Nephron (organoid): ENCODE results near the gene EFCAB13.

Source experiments
- H3K27ac Mint-ChIP-seq, 3 experiments: 2 replicates each; pipeline ENCODE4 v1.8.0; 2020; ENCODE audit warnings: mixed read lengths in 3 of 3, mild to moderate bottlenecking in 2 of 3, moderate library complexity in 1 of 3
- H3K27me3 Mint-ChIP-seq: 2 replicates; pipeline ENCODE4 v1.8.0; 2021; ENCODE audit warnings: low read depth, mild to moderate bottlenecking, moderate library complexity, mixed read lengths
- H3K36me3 Mint-ChIP-seq: 2 replicates; pipeline ENCODE4 v1.8.0; 2020; ENCODE audit warnings: low read depth, mixed read lengths
- H3K4me1 Mint-ChIP-seq: 2 replicates; pipeline ENCODE4 v1.8.0; 2020; ENCODE audit warnings: mixed read lengths
- H3K4me3 Mint-ChIP-seq, 3 experiments: 2 replicates each; pipeline ENCODE4 v1.8.0; 2020; ENCODE audit warnings: mild to moderate bottlenecking in 3 of 3, mixed read lengths in 3 of 3, moderate library complexity in 2 of 3
- H3K9me3 Mint-ChIP-seq: 2 replicates; pipeline ENCODE4 v1.8.0; 2020; ENCODE audit warnings: mixed read lengths
- CTCF ChIP-seq, 3 experiments: fragments of 200-600 bp; sonication (generic); IDR thresholded peaks; one replicate each; pipeline ENCODE4 v1.5.0; 2021; ENCODE audit warnings: antibody characterized with exemption in 3 of 3; ENCODE audit not compliant: unreplicated experiment in 3 of 3

EFCAB13 gene

GRCh38 chr17:47295037-47295873, 28.5 kb upstream of the EFCAB13 start:
- H3K4me3 Mint-ChIP-seq = no peak overlapping the region
- no peaks in the 10 kb centered on the region for H3K36me3 Mint-ChIP-seq
- peaks cover 4% of the 10 kb centered on the region for H3K27me3 Mint-ChIP-seq
- H3K9me3 Mint-ChIP-seq = no peaks in the 10 kb centered on the region
- TF ChIP-seq CTCF (IDR thresholded peaks at IDR 0.05; ENCODE audit: unreplicated experiment in 3 of 3) = no peak
- H3K27ac Mint-ChIP-seq = peak overlapping the region; percentile 73 to 86 (median 76)
- H3K4me1 Mint-ChIP-seq = peaks cover 25% of the 10 kb centered on the region

- H3K36me3 Mint-ChIP-seq = no peaks in the 10 kb centered on the region
These were observed 27.9 kb upstream of the EFCAB13 start for GRCh38 chr17:47295874-47296255.

GRCh38 chr17:47297661-47298400, 25.9 kb upstream of the EFCAB13 start:
- no peak overlapping the region for H3K4me3 Mint-ChIP-seq

More at GRCh38 chr17:47295874-47296255, 27.9 kb upstream of the EFCAB13 start:
- Mint-ChIP-seq H3K4me3 (no peak overlapping the region), H3K27me3 (peaks cover 1% of the 10 kb centered on the region), H3K27ac (peak overlapping the region in 2 of 3 experiments; percentile 76 to 78), H3K4me1 (peaks cover 25% of the 10 kb centered on the region), H3K9me3 (no peaks in the 10 kb centered on the region)
- no peak for TF ChIP-seq CTCF (IDR thresholded peaks at IDR 0.05; ENCODE audit: unreplicated experiment in 3 of 3)

GRCh38 chr17:47298712-47299111, 25.0 kb upstream of the EFCAB13 start:
- TF ChIP-seq CTCF (IDR thresholded peaks at IDR 0.05; ENCODE audit: unreplicated experiment in 3 of 3) = no peak
- Mint-ChIP-seq H3K27ac (no peak overlapping the region), H3K4me1 (peaks cover 24% of the 10 kb centered on the region), H3K9me3 (no peaks in the 10 kb centered on the region), H3K27me3 (no peaks in the 10 kb centered on the region), H3K4me3 (no peak overlapping the region), H3K36me3 (peaks cover 8% of the 10 kb centered on the region)

More at GRCh38 chr17:47297661-47298400, 25.9 kb upstream of the EFCAB13 start:
- Mint-ChIP-seq H3K4me1 (peaks cover 25% of the 10 kb centered on the region), H3K27me3 (no peaks in the 10 kb centered on the region), H3K9me3 (no peaks in the 10 kb centered on the region), H3K36me3 (peaks cover 8% of the 10 kb centered on the region), H3K27ac (no peak overlapping the region)
- TF ChIP-seq CTCF (IDR thresholded peaks at IDR 0.05; ENCODE audit: unreplicated experiment in 3 of 3) = no peak

- peaks cover 17% of the 10 kb centered on the region for H3K4me1 Mint-ChIP-seq
- peaks cover 8% of the 10 kb centered on the region for H3K36me3 Mint-ChIP-seq
- H3K27me3 Mint-ChIP-seq = no peaks in the 10 kb centered on the region
- H3K27ac Mint-ChIP-seq = no peak overlapping the region
- no peak overlapping the region for H3K4me3 Mint-ChIP-seq
- no peak for TF ChIP-seq CTCF (IDR thresholded peaks at IDR 0.05; ENCODE audit: unreplicated experiment in 3 of 3)
- no peaks in the 10 kb centered on the region for H3K9me3 Mint-ChIP-seq
These were observed 24.4 kb upstream of the EFCAB13 start for GRCh38 chr17:47299239-47299910.
